ENCODE data around the gene TMEM181.

- TF ChIP-seq ZMYM2 (CRISPR knock-in tag; IDR thresholded peaks at IDR 0.05) (no peak), ZFY (CRISPR knock-in tag; IDR thresholded peaks at IDR 0.05) (no peak), KLF16 (CRISPR knock-in tag; IDR thresholded peaks at IDR 0.05) (no peak), HOMEZ (CRISPR knock-in tag; IDR thresholded peaks at IDR 0.05; ENCODE audit: low read depth) (no peak), ZNF674 (CRISPR knock-in tag; IDR thresholded peaks at IDR 0.05; ENCODE audit: low read depth) (no peak), CTCF (CRISPR knock-in tag; IDR thresholded peaks at IDR 0.05) (no peak), HBP1 (CRISPR knock-in tag; IDR thresholded peaks at IDR 0.05; ENCODE audit: low read depth) (no peak), RAD21 (CRISPR knock-in tag; IDR thresholded peaks at IDR 0.05) (no peak), PATZ1 (CRISPR knock-in tag; IDR thresholded peaks at IDR 0.05) (no peak), POLR2A (IDR thresholded peaks at IDR 0.05; ENCODE audit: insufficient read depth in 1 of 2, low read depth in 2 of 2, low read length in 2 of 2) (no peak)
Measured at GRCh38 chr6:158608221-158608620, 48.3 kb downstream of the TMEM181 start.

Measured in HepG2 (cell line).